ENCODE results near the gene NCAN. TPM values are rescaled to one million over a fixed set of nuclear protein-coding genes. Genes with fewer than 3 reads are reported as not detected.
"Not testable (repeated sequence)": the region's sequence is repeated elsewhere in the genome, so short reads cannot be mapped to it uniquely, and the experiment has no call there.

Gene NCAN
- total RNA-seq, 1 donor from 2014 or later, result not detected

- peaks cover 24% of the 10 kb centered on the region for H3K9me3 ChIP-seq
- no peaks in the 10 kb centered on the region for H3K4me1 ChIP-seq
- H3K27ac ChIP-seq, result no peak overlapping the region
- H3K4me3 ChIP-seq, result no peak overlapping the region
- intact Hi-C loops (cut with DNase I), result no loop called here
- H3K36me3 ChIP-seq, result no peaks in the 10 kb centered on the region
- no peak for DNase-seq
- ATAC-seq, result no peak
- no peak for TF ChIP-seq CTCF (IDR thresholded peaks at IDR 0.05)
- H3K27me3 ChIP-seq (ENCODE audit: low read depth), result peaks cover 13% of the 10 kb centered on the region
Observed at GRCh38 chr19:19236173-19236572, 24.4 kb downstream of the NCAN start.

- intact Hi-C loops (cut with DNase I), result no loop called here
- no peaks in the 10 kb centered on the region for H3K4me1 ChIP-seq
- TF ChIP-seq CTCF (IDR thresholded peaks at IDR 0.05), result no peak
- H3K9me3 ChIP-seq, result peaks cover 23% of the 10 kb centered on the region
- ATAC-seq (no peak), DNase-seq (no peak)
- no peak overlapping the region for H3K4me3 ChIP-seq
- H3K27me3 ChIP-seq (ENCODE audit: low read depth), result peaks cover 13% of the 10 kb centered on the region
- H3K36me3 ChIP-seq, result no peaks in the 10 kb centered on the region
- no peak overlapping the region for H3K27ac ChIP-seq
Observed at GRCh38 chr19:19238126-19238894, 26.6 kb downstream of the NCAN start.

- intact Hi-C loops (cut with DNase I), result no loop called here
- Histone ChIP-seq H3K4me1 (no peaks in the 10 kb centered on the region), H3K9me3 (peaks cover 10% of the 10 kb centered on the region), H3K27me3 (ENCODE audit: low read depth) (peaks cover 13% of the 10 kb centered on the region), H3K27ac (no peak overlapping the region), H3K4me3 (no peak overlapping the region), H3K36me3 (no peaks in the 10 kb centered on the region)
- no peak for TF ChIP-seq CTCF (IDR thresholded peaks at IDR 0.05)
- DNase-seq (no peak), ATAC-seq (no peak)
Observed at GRCh38 chr19:19239675-19240074, 27.9 kb downstream of the NCAN start.

GRCh38 chr19:19240476-19240875, 28.7 kb downstream of the NCAN start:
- DNase-seq (no peak), ATAC-seq (no peak)
- Histone ChIP-seq H3K36me3 (no peaks in the 10 kb centered on the region), H3K9me3 (peaks cover 1% of the 10 kb centered on the region), H3K27me3 (ENCODE audit: low read depth) (peaks cover 13% of the 10 kb centered on the region), H3K27ac (no peak overlapping the region), H3K4me3 (no peak overlapping the region), H3K4me1 (no peaks in the 10 kb centered on the region)
- intact Hi-C loops (cut with DNase I), result no loop called here
- TF ChIP-seq CTCF (IDR thresholded peaks at IDR 0.05), result no peak

- intact Hi-C loops (cut with DNase I), result no loop called here
- no peak for ATAC-seq
- TF ChIP-seq CTCF (IDR thresholded peaks at IDR 0.05), result no peak
- Histone ChIP-seq H3K4me3 (no peak overlapping the region), H3K9me3 (no peaks in the 10 kb centered on the region), H3K27me3 (ENCODE audit: low read depth) (peaks cover 14% of the 10 kb centered on the region), H3K27ac (no peak overlapping the region), H3K36me3 (no peaks in the 10 kb centered on the region), H3K4me1 (no peaks in the 10 kb centered on the region)
- DNase-seq, result no peak
Observed at GRCh38 chr19:19250196-19250801, 38.5 kb downstream of the NCAN start.

- H3K9me3 ChIP-seq; ATAC-seq; H3K27ac ChIP-seq; H3K4me1 ChIP-seq; H3K4me3 ChIP-seq; DNase-seq; H3K36me3 ChIP-seq; intact Hi-C loops (cut with DNase I): not testable (repeated sequence)
- peaks cover 36% of the 10 kb centered on the region for H3K27me3 ChIP-seq (ENCODE audit: low read depth)
Observed at GRCh38 chr19:19253409-19253808, 41.7 kb downstream of the NCAN start.
